Measurements from ENCODE around the gene CPA5.

The CPA5 gene

DNA sequence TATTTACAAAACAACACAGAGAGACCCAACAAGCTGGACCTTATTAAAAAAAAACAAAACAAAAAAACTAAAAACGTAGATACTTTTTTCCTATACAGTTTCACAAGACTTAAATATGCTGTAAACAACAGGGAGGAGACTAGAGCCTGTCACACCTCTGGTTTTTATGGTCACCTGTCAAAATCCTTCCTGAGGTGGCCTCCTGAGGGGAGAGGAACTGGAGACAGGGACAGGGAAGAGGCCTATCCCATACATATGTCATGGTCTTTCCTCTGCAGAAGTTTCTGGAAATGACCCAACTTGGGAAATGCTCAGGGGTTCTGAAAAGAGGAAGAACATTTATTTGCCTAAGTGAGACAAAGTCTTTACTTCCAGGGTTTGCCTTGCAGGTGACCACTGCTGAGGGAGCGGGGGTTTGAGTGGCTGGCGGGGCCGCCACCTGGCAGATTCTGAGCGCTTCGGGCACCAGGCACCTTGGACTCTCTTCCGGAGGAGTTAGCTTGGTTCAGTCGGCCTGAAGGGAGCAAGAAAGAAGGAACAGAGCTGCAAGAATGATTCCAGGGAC, 54.0 kb downstream of the CPA5 start:
- DNase-seq = no peak

DNA sequence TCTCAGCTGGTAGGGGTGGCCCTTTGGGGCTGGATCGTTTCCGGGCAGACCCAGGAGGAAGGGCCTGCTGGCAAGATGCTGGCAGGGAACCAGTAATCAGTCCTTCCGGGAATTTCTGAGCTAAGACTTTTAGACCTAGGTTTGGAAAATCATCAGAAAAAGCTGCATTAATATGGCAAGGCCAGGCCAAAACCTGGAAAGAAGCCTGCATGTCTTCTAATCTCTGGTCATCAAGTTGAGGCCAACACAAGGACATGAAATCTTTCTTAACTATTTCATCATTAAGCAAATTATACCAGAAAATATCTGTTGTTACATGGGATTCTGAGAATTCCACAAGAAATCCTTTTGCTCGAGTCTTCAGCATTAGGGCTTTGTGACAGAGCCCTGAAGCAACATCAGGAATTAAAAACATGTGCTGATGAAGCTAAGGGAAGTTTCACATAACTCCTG, 55.5 kb downstream of the CPA5 start:
- no peak for DNase-seq

DNA sequence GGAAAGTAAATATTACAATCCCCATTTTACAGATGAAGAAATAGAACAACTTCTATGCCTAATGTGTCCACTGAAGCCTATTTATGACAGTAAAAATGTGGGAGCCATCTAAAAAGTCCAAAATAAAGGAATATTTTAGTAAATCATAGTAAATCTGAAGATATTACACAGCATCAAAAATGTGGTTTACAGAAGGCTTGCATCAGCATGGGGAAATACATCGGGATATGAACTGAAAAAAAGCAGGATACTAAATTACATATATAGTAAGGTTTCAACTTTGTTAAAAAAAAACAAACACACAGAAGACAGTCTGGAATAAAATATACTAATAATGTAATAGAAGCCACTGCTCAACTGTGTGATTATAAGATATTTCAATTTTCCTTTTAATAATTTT, 56.5 kb downstream of the CPA5 start:
- no peak for DNase-seq

DNA sequence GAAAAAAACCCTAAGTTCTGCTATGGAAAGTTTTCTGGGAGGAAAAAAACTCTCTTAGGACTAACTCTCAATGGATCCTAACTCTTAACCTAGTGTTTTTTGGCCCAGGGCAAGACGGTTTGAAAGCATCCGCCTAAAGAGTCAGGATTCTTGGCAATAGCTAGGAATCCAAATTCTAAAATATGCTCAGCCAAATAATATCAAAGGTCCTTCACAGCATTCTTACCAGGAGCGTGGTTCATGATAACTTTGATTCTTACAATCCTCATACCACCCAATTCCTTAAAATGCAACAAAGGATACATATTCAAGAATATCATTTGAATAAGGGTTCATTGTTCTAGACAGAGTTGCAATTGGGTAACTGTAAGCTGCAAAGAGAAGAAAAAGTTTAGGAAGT, 57.0 kb downstream of the CPA5 start:
- DNase-seq = no peak

DNA sequence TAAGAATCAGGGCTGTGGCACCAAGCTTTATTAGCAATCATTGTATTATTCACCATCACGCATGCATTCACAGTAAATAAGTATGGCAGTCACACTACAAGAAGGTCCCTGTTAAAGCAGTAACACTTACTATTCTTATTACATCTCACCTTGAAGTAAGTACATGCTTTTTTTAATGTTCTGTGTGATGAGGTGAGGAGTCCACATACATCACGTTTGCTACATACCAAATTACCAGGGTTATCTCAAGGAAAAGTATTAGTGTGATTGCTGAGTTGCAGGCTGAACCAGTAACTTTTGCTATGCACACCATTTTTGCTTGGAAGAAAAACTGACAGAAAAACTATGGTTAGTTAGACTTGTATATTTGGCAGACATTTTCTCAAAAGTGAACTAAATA, 60.4 kb downstream of the CPA5 start:
- DNase-seq = no peak

DNA sequence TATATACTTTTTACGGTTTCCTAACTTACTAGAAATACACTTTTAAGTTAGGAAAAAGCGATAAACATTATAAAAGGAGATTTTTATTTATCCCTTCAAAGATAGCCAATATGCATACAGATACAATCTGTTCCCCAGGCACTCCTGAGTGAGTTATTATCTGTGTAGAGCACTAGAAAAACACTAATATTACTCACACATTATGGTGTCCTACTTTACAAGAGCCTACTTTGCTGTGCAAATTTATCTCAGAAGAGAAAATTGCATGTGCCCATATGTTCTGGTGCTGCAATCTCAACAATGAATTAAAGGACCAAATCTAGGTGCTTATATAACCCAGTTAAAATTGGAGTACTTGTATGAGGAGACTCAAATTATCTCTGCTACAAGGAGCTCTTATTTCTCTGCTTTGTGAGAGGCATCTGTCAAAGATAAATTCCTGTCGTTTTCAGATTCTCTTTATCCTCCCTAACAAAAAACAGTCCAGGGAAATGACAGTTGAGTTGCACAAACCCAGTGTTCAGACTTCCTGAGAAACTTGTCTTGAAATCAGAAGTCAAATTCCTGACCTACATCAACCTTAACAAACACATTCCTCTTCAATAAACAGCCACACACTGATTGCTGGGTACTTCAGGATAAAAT, 64.6 kb downstream of the CPA5 start:
- DNase-seq = no peak

DNA sequence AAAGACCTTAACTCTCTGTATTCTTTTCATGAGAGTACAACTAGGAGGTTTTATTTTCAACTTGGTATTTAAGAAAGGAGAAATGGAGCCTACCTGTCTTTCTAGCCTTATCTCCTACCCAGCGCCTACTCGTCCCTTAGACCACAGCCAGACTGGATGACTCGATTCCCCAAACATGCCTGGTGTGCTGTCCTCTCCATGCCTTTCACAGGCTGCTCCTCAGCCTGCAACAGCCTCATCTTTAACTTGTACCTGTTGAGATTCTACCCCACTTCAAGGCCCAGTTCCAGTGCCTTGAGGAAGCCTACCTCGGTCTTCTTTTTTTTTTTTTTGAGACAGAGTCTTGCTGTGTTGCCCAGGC, 65.1 kb downstream of the CPA5 start:
- no peak for DNase-seq

DNA sequence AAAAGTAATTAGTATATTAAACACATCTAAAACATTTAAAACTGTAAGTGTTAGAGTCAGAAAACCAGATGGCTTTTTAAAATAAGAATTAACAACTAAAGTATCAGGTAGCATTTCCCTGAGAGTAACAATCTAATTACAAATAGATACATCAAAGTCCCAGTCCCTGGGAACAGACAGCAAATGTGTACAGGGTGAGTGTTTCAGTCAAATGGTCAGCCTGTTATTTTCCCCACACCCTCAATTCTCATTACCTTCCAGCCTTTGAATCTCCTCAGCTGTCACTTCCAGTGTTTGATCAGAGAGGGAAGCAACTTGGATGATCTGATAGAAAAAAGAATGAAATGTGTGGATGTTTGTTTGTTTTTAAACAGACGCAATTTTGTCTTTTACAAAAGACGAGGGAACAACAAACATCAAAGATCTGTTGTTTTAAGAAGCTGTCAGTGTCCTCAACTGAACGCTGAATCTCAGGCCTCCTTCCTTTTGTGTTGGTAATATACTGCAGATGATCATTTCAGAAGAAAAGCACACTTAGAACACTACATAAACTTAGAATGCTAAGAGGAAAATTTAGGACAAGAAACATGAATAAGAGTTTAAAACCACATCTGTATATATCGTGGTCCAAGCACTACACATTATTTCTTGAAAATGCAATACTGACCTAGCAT, 66.4 kb downstream of the CPA5 start:
- DNase-seq = no peak

DNA sequence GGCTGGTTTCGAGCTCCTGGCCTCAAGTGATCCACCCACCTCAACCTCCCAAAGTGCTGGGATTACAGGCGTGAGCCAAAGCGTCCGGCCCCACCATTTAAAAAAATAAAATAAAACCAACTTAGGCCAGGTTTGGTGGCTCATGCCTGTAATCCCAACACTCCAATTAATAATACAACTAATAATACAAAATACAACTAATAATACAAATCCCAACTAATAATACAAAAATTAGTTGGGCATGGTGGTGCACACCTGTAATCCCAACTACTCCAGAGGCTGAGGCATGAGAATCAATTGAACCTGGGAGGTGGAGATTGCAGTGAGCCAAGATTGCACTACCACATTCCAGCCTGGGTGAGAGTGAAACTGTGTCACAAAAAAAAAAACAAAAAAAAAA, 68.6 kb downstream of the CPA5 start:
- DNase-seq = no peak

DNA sequence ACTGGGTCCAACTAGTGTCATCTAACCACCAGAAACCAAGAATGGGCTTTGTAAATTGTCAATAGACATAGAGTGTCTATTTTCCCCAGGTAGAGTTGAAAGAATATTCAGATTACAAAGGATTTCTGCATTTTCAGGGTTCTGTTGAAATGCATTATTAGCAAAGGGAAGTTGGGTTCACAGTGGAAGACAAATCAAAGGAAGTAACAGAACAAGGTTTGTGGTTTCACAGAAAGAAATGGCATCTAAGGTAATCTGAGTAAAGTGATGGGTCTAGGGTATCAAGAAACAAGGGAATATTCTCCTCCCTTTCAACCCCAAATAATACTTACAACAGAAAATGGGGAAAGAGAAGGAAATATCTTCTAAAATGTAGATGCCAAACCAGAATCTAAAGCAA, 70.4 kb downstream of the CPA5 start:
- DNase-seq = peak; percentile 7

DNA sequence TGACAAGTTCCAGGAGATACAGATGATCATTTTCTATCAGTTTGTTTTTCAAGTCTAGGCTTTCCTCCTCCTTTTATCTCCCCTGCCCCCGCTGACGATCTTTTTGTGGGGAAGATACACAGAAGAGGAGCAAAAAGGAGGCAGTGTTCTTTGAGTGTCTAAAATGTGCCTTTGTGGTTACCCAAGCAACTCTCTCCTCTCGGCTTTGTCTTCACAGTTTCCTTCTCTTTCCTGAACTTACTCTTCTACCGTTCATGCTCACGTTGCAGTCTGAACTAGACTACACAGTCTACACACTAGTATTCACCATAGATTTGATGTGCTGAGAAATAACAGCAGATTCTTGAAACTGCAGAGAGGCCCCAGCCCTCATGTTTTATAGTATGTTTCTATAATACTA, 72.6 kb downstream of the CPA5 start:
- DNase-seq = no peak

DNA sequence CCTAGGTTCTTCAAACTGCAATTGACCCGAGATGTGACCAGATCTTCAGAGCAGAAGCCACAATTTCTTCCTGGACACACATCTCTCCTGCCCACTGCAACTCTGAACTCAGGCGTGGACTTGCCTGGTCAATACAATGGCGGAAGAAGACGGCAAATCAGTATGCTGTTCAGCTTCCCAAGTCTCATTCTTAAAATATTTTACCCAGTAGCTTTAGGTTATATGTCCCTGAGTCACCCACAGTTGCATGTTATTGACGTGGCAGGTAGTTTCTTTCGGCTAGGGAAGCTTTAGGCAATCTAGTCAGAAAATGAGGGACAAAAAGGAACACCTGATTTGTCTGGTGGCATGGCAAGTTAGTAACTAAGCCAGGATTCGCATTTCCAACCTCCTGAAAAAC, 73.7 kb downstream of the CPA5 start:
- no peak for DNase-seq
